Measurements from ENCODE around the gene ARID1B.
"Not testable (repeated sequence)": the region's sequence is repeated elsewhere in the genome, so short reads cannot be mapped to it uniquely, and the experiment has no call there.

ARID1B gene

GRCh38 chr6:157038610-157039009 lies 261.4 kb downstream of the ARID1B start:
- TF ChIP-seq ZNF121 (tag by site-specific recombination; IDR thresholded peaks at IDR 0.05): 0 out of 2 replicates have a peak, but pooled peaks have one; percentile 25
- no peak for TF ChIP-seq EGR2 (tag by site-specific recombination; IDR thresholded peaks at IDR 0.05; ENCODE audit: low read depth)
- no peak for TF ChIP-seq ZNF513 (tag by site-specific recombination; IDR thresholded peaks at IDR 0.05)
- no peak for TF ChIP-seq ZNF585B (tag by site-specific recombination; IDR thresholded peaks at IDR 0.05)
- POLR2A ChIA-PET: no interaction called here
- Histone ChIP-seq H3K4me3 (ENCODE audit: low read depth, low read length) (no peak overlapping the region), H3K27ac (ENCODE audit: extremely low read depth, low read depth, low read length) (no peak overlapping the region), H3K36me3 (ENCODE audit: control insufficient read depth in 2 of 2, insufficient read depth in 1 of 2, low read length in 2 of 2) (no peaks in the 10 kb centered on the region), H3K4me1 (ENCODE audit: control insufficient read depth, insufficient read depth, low read length) (no peaks in the 10 kb centered on the region), H3K9me3 (ENCODE audit: control insufficient read depth, insufficient read depth, low read depth, low read length) (no peaks in the 10 kb centered on the region)
- CTCF ChIA-PET: no interaction called here

- CTCF ChIA-PET: interaction anchor here (0.7 kb wide), 2 partner anchors 126 to 205 kb away, joined by 5 read pairs; no protein-coding TSS in a partner anchor
- H3K27ac ChIP-seq (ENCODE audit: extremely low read depth, low read depth, low read length); POLR2A ChIA-PET; H3K4me3 ChIP-seq (ENCODE audit: low read depth, low read length); H3K4me1 ChIP-seq (ENCODE audit: control insufficient read depth, insufficient read depth, low read length); H3K9me3 ChIP-seq (ENCODE audit: control insufficient read depth, insufficient read depth, low read depth, low read length); H3K36me3 ChIP-seq (ENCODE audit: control insufficient read depth in 2 of 2, insufficient read depth in 1 of 2, low read length in 2 of 2): not testable (repeated sequence)
- TF ChIP-seq PRDM1 (tag by site-specific recombination; IDR thresholded peaks at IDR 0.05) (peak; percentile 58; the same call in 1 of the 2 replicates), ZNF366 (tag by site-specific recombination; conservative IDR thresholded peaks at IDR 0.05) (peak; percentile 88), ZNF596 (tag by site-specific recombination; IDR thresholded peaks at IDR 0.05) (peak; percentile 72)
Observed at GRCh38 chr6:157039639-157040038, 262.5 kb downstream of the ARID1B start.

GRCh38 chr6:157040191-157040590 lies 263.0 kb downstream of the ARID1B start:
- POLR2A ChIA-PET: no interaction called here
- Histone ChIP-seq H3K9me3 (ENCODE audit: control insufficient read depth, insufficient read depth, low read depth, low read length) (no peaks in the 10 kb centered on the region), H3K4me1 (ENCODE audit: control insufficient read depth, insufficient read depth, low read length) (no peaks in the 10 kb centered on the region), H3K4me3 (ENCODE audit: low read depth, low read length) (no peak overlapping the region), H3K27ac (ENCODE audit: extremely low read depth, low read depth, low read length) (no peak overlapping the region), H3K36me3 (ENCODE audit: control insufficient read depth in 2 of 2, insufficient read depth in 1 of 2, low read length in 2 of 2) (no peaks in the 10 kb centered on the region)
- no peak for TF ChIP-seq ZBTB7A (tag by site-specific recombination; IDR thresholded peaks at IDR 0.05; ENCODE audit: low read depth)
- TF ChIP-seq OVOL3 (tag by site-specific recombination; IDR thresholded peaks at IDR 0.05): no peak
- no peak for TF ChIP-seq ZBTB17 (tag by site-specific recombination; IDR thresholded peaks at IDR 0.05)
- TF ChIP-seq SP2 (tag by site-specific recombination; IDR thresholded peaks at IDR 0.05): no peak
- no peak for TF ChIP-seq HOXC10 (CRISPR knock-in tag; IDR thresholded peaks at IDR 0.05)
- TF ChIP-seq KLF7 (tag by site-specific recombination; IDR thresholded peaks at IDR 0.05; ENCODE audit: borderline replicate concordance): no peak
- no peak for TF ChIP-seq ZNF514 (tag by site-specific recombination; IDR thresholded peaks at IDR 0.05)
- no peak for TF ChIP-seq ZNF837 (tag by site-specific recombination; IDR thresholded peaks at IDR 0.05)
- TF ChIP-seq ZNF639 (tag by site-specific recombination; IDR thresholded peaks at IDR 0.05): no peak
- TF ChIP-seq ZNF664 (tag by site-specific recombination; IDR thresholded peaks at IDR 0.05): no peak
- no peak for TF ChIP-seq ZBTB48 (tag by site-specific recombination; IDR thresholded peaks at IDR 0.05)
- TF ChIP-seq ZNF830 (tag by site-specific recombination; IDR thresholded peaks at IDR 0.05; ENCODE audit: low read depth): no peak
- no peak for TF ChIP-seq MYNN (tag by site-specific recombination; IDR thresholded peaks at IDR 0.05; ENCODE audit: borderline replicate concordance)
- no peak for TF ChIP-seq ZNF239 (tag by site-specific recombination; IDR thresholded peaks at IDR 0.05)
- TF ChIP-seq ZNF549 (tag by site-specific recombination; IDR thresholded peaks at IDR 0.05): no peak
- TF ChIP-seq ZNF112 (tag by site-specific recombination; IDR thresholded peaks at IDR 0.05): no peak
- TF ChIP-seq ZNF513 (tag by site-specific recombination; IDR thresholded peaks at IDR 0.05): no peak
- no peak for TF ChIP-seq ZNF366 (tag by site-specific recombination; conservative IDR thresholded peaks at IDR 0.05)
- TF ChIP-seq ZFP69B (tag by site-specific recombination; IDR thresholded peaks at IDR 0.05): no peak
- no peak for TF ChIP-seq ZBTB11 (tag by site-specific recombination; conservative IDR thresholded peaks at IDR 0.05; ENCODE audit: low read depth)
- CTCF ChIA-PET: interaction anchor here (0.7 kb wide), 2 partner anchors 116 to 205 kb away, joined by 3 to 5 read pairs; no protein-coding TSS in a partner anchor

Data from HEK293 (cell line).